Measurements from ENCODE around the gene TYW1.
"Not testable (repeated sequence)": the region's sequence is repeated elsewhere in the genome, so short reads cannot be mapped to it uniquely, and the experiment has no call there.

The TYW1 gene

GRCh38 chr7:67191002-67191720, 194.5 kb downstream of the TYW1 start:
- DNase-seq (ENCODE audit: low read depth) = not testable (repeated sequence)

GRCh38 chr7:67192123-67192702, 195.6 kb downstream of the TYW1 start:
- peak; percentile 63 for DNase-seq (ENCODE audit: low read depth)

- DNase-seq (ENCODE audit: low read depth) = peak; percentile 59
Measured at GRCh38 chr7:67192889-67193613, 196.4 kb downstream of the TYW1 start.

- DNase-seq (ENCODE audit: low read depth) = not testable (repeated sequence)
Measured at GRCh38 chr7:67196176-67196575, 199.5 kb downstream of the TYW1 start.

GRCh38 chr7:67198865-67199526, 202.4 kb downstream of the TYW1 start:
- DNase-seq (ENCODE audit: low read depth) = not testable (repeated sequence)

- not testable (repeated sequence) for DNase-seq (ENCODE audit: low read depth)
Measured at GRCh38 chr7:67205772-67206171, 209.1 kb downstream of the TYW1 start.

GRCh38 chr7:67206452-67206851, 209.8 kb downstream of the TYW1 start:
- DNase-seq (ENCODE audit: low read depth) = no peak

- not testable (repeated sequence) for DNase-seq (ENCODE audit: low read depth)
Measured at GRCh38 chr7:67208656-67209055, 212.0 kb downstream of the TYW1 start.

- DNase-seq (ENCODE audit: low read depth) = no peak
Measured at GRCh38 chr7:67209256-67209655, 212.6 kb downstream of the TYW1 start.

- no peak for DNase-seq (ENCODE audit: low read depth)
Measured at GRCh38 chr7:67210567-67210966, 213.9 kb downstream of the TYW1 start.

GRCh38 chr7:67211650-67212330, 215.2 kb downstream of the TYW1 start:
- not testable (repeated sequence) for DNase-seq (ENCODE audit: low read depth)

- not testable (repeated sequence) for DNase-seq (ENCODE audit: low read depth)
Measured at GRCh38 chr7:67213038-67213437, 216.4 kb downstream of the TYW1 start.

- peak; percentile 93 for DNase-seq (ENCODE audit: low read depth)
Measured at GRCh38 chr7:67223551-67223950, 226.9 kb downstream of the TYW1 start.

- DNase-seq (ENCODE audit: low read depth) = peak; percentile 87
Measured at GRCh38 chr7:67226340-67226907, 229.8 kb downstream of the TYW1 start.

- DNase-seq (ENCODE audit: low read depth) = not testable (repeated sequence)
Measured at GRCh38 chr7:67226967-67227366, 230.3 kb downstream of the TYW1 start.

- DNase-seq (ENCODE audit: low read depth) = not testable (repeated sequence)
Measured at GRCh38 chr7:67229018-67229417, 232.4 kb downstream of the TYW1 start.

GRCh38 chr7:67230029-67230428, 233.4 kb downstream of the TYW1 start:
- peak; percentile 32 for DNase-seq (ENCODE audit: low read depth)

- not testable (repeated sequence) for DNase-seq (ENCODE audit: low read depth)
Measured at GRCh38 chr7:67233506-67233905, 236.9 kb downstream of the TYW1 start.

- DNase-seq (ENCODE audit: low read depth) = not testable (repeated sequence)
Measured at GRCh38 chr7:67236216-67236615, 239.6 kb downstream of the TYW1 start.

GRCh38 chr7:67242871-67243270, 246.2 kb downstream of the TYW1 start:
- not testable (repeated sequence) for DNase-seq (ENCODE audit: low read depth)

GRCh38 chr7:67248364-67248763, 251.7 kb downstream of the TYW1 start:
- DNase-seq (ENCODE audit: low read depth) = not testable (repeated sequence)
